Activated naive CD4-positive, alpha-beta T cell treated with anti-CD3 and anti-CD28 coated beads, Interleukin-2, amount 50 U/mL, for 16 hours (primary cell): ENCODE results near the gene TIMM17B.
"Not testable (repeated sequence)": the region's sequence is repeated elsewhere in the genome, so short reads cannot be mapped to it uniquely, and the experiment has no call there.

Experiments used
- DNase-seq: peaks from one replicate; pipeline ENCODE4 v3.0.0-alpha.2; 2020

TIMM17B gene

GRCh38 chrX:48893556-48894348 is 3.8 kb downstream of the TIMM17B start:
- DNase-seq = no peak

GRCh38 chrX:48892896-48893295 is 4.7 kb downstream of the TIMM17B start:
- no peak for DNase-seq

GRCh38 chrX:48891402-48892288 is 5.9 kb downstream of the TIMM17B start:
- peak; percentile 74 for DNase-seq

GRCh38 chrX:48890934-48891401 is 6.6 kb downstream of the TIMM17B start:
- no peak for DNase-seq

GRCh38 chrX:48890296-48890925 is 7.2 kb downstream of the TIMM17B start:
- DNase-seq = peak; percentile 29

GRCh38 chrX:48886586-48886985 is 11.0 kb downstream of the TIMM17B start:
- not testable (repeated sequence) for DNase-seq

- no peak for DNase-seq
Measured at GRCh38 chrX:48883729-48884128, 13.8 kb downstream of the TIMM17B start.

- DNase-seq = not testable (repeated sequence)
Measured at GRCh38 chrX:48876944-48877343, 20.6 kb downstream of the TIMM17B start.

GRCh38 chrX:48872017-48872416 is 25.6 kb downstream of the TIMM17B start:
- not testable (repeated sequence) for DNase-seq

GRCh38 chrX:48864210-48864609 is 33.4 kb downstream of the TIMM17B start:
- no peak for DNase-seq

GRCh38 chrX:48854898-48855297 is 42.7 kb downstream of the TIMM17B start:
- no peak for DNase-seq

- DNase-seq = not testable (repeated sequence)
Measured at GRCh38 chrX:48854121-48854804, 43.3 kb downstream of the TIMM17B start.

- DNase-seq = not testable (repeated sequence)
Measured at GRCh38 chrX:48853494-48853893, 44.1 kb downstream of the TIMM17B start.

GRCh38 chrX:48852857-48853256 is 44.7 kb downstream of the TIMM17B start:
- DNase-seq = no peak

GRCh38 chrX:48848847-48849246 is 48.7 kb downstream of the TIMM17B start:
- DNase-seq = no peak
